Neuron (in vitro differentiated cells): ENCODE measurements around the gene MGAT3.
A peak's percentile ranks its signal among the peaks of the same experiment; 100 is the strongest.
"Not testable (repeated sequence)": the region's sequence is repeated elsewhere in the genome, so short reads cannot be mapped to it uniquely, and the experiment has no call there.

Source experiments
- H2AFZ ChIP-seq: one replicate; pipeline ENCODE4 v1.6.1; 2013; ENCODE audit warnings: low read depth, mild to moderate bottlenecking, inconsistent platforms, low read length, moderate library complexity
- H3K27me3 ChIP-seq: one replicate; pipeline ENCODE4 v1.6.1; 2013; ENCODE audit warnings: low read length; ENCODE audit not compliant: insufficient read depth
- H3K36me3 ChIP-seq: one replicate; pipeline ENCODE4 v1.6.1; 2013; ENCODE audit warnings: low read length; ENCODE audit not compliant: insufficient read depth
- H3K4me1 ChIP-seq: one replicate; pipeline ENCODE4 v1.6.1; 2013; ENCODE audit warnings: low read length; ENCODE audit not compliant: insufficient read depth
- H3K4me3 ChIP-seq: 2 replicates; pipeline ENCODE4 v1.5.1; 2013; ENCODE audit warnings: mild to moderate bottlenecking, low read length, moderate library complexity
- H3K9me3 ChIP-seq: one replicate; pipeline ENCODE4 v1.6.1; 2013; ENCODE audit warnings: low read length

Gene MGAT3

GRCh38 chr22:39512026-39512425 is 55.2 kb downstream of the MGAT3 start:
- Histone ChIP-seq H3K4me1 (no peaks in the 10 kb centered on the region), H3K4me3 (no peak overlapping the region), H3K9me3 (no peaks in the 10 kb centered on the region), H3K36me3 (peaks cover 75% of the 10 kb centered on the region), H2AFZ (no peak overlapping the region), H3K27me3 (no peaks in the 10 kb centered on the region)

- peaks cover 5% of the 10 kb centered on the region for H3K4me1 ChIP-seq
- H3K9me3 ChIP-seq = no peaks in the 10 kb centered on the region
- H2AFZ ChIP-seq = no peak overlapping the region
- no peak overlapping the region for H3K4me3 ChIP-seq
- H3K36me3 ChIP-seq = peaks cover 68% of the 10 kb centered on the region
- no peaks in the 10 kb centered on the region for H3K27me3 ChIP-seq
These were observed 57.0 kb downstream of the MGAT3 start for GRCh38 chr22:39513791-39514190.

- Histone ChIP-seq H3K4me3 (no peak overlapping the region), H3K36me3 (peaks cover 62% of the 10 kb centered on the region), H3K9me3 (no peaks in the 10 kb centered on the region), H3K4me1 (peaks cover 11% of the 10 kb centered on the region), H3K27me3 (no peaks in the 10 kb centered on the region), H2AFZ (no peak overlapping the region)
These were observed 57.7 kb downstream of the MGAT3 start for GRCh38 chr22:39514373-39514973.

DNA sequence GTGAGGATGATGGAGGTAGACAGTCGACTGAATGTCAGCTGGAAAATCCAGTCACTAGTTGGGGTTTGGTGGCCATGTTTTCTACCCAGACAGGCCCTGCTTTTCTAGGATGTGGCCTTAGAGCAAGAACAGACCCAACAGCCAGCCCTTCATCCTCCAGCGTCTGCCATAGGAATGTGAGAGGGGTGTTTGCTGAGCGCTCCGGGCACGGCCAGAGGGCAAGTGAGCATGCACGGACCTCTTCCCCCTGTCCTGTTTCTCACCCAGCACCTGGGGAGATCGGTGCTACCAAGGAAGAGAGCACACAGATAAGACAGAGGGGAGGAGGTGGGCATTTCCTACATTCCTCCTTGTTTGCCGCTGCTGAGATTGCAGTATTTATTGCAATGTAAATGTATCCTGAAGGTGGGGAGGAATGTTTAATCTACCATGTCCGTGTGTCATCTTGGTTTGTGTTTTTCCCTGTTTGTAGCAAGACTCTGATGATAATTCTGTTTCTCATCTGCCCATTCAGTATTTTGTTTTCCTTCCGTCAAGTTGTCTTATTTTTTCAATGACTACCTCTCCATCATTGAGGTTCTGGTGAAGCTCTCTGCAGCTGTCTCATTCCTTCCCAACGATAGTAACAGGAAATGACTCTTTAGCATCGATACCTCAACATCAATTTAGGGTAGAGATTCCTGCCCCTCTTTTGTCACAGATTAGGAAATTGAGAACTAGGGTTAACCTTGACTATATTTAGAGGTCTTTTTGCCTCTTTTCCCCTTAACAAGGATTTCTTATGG is 58.6 kb downstream of the MGAT3 start:
- H3K9me3 ChIP-seq = no peaks in the 10 kb centered on the region
- no peaks in the 10 kb centered on the region for H3K27me3 ChIP-seq
- H3K36me3 ChIP-seq = peaks cover 56% of the 10 kb centered on the region
- H3K4me3 ChIP-seq = no peak overlapping the region
- H2AFZ ChIP-seq = no peak overlapping the region
- H3K4me1 ChIP-seq = peaks cover 11% of the 10 kb centered on the region

GRCh38 chr22:39517470-39517869 is 60.7 kb downstream of the MGAT3 start:
- no peak overlapping the region for H2AFZ ChIP-seq
- H3K36me3 ChIP-seq = peaks cover 50% of the 10 kb centered on the region
- H3K27me3 ChIP-seq = no peaks in the 10 kb centered on the region
- no peaks in the 10 kb centered on the region for H3K9me3 ChIP-seq
- H3K4me3 ChIP-seq = no peak overlapping the region
- H3K4me1 ChIP-seq = peaks cover 21% of the 10 kb centered on the region

GRCh38 chr22:39518144-39518786 is 61.5 kb downstream of the MGAT3 start:
- no peaks in the 10 kb centered on the region for H3K27me3 ChIP-seq
- peaks cover 29% of the 10 kb centered on the region for H3K4me1 ChIP-seq
- no peaks in the 10 kb centered on the region for H3K9me3 ChIP-seq
- H3K4me3 ChIP-seq = peak overlapping the region; percentile 96
- H3K36me3 ChIP-seq = peaks cover 57% of the 10 kb centered on the region
- no peak overlapping the region for H2AFZ ChIP-seq

- peaks cover 30% of the 10 kb centered on the region for H3K4me1 ChIP-seq
- H3K27me3 ChIP-seq = no peaks in the 10 kb centered on the region
- H3K9me3 ChIP-seq = no peaks in the 10 kb centered on the region
- H3K36me3 ChIP-seq = peaks cover 53% of the 10 kb centered on the region
- peak overlapping the region; percentile 13 for H2AFZ ChIP-seq
- peak overlapping the region; percentile 96 for H3K4me3 ChIP-seq
These were observed 62.3 kb downstream of the MGAT3 start for GRCh38 chr22:39518996-39519680.

DNA sequence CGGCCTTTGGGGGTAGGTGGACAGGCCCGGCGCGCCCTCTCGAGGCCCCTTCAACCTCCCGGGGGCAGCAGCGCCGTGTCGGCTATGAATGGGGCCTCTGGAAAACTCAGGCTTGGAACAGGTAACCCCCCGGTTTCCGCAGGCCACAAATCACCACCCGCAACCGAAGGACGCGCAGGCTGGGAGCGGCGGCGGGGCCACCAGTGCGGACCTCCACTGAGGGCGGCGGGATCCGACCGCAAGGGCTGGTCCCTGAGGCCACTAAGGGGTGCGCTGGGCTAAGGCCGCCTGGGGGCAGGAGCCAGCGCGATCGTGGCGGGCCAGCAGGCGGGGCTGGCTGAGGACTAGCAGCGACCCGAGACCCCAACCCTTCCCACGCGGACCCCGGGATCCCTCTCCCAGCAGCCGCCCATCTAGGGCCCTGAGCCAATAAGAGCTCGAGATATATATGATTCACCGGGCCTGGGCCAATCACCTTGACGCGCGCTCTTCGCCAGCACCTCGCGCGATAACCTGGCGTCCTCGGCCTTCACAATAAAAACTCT is 62.9 kb downstream of the MGAT3 start:
- H3K9me3 ChIP-seq = no peaks in the 10 kb centered on the region
- peaks cover 52% of the 10 kb centered on the region for H3K36me3 ChIP-seq
- peak overlapping the region; percentile 60 for H2AFZ ChIP-seq
- no peaks in the 10 kb centered on the region for H3K27me3 ChIP-seq
- H3K4me3 ChIP-seq = peak overlapping the region; percentile 96
- H3K4me1 ChIP-seq = peaks cover 35% of the 10 kb centered on the region

DNA sequence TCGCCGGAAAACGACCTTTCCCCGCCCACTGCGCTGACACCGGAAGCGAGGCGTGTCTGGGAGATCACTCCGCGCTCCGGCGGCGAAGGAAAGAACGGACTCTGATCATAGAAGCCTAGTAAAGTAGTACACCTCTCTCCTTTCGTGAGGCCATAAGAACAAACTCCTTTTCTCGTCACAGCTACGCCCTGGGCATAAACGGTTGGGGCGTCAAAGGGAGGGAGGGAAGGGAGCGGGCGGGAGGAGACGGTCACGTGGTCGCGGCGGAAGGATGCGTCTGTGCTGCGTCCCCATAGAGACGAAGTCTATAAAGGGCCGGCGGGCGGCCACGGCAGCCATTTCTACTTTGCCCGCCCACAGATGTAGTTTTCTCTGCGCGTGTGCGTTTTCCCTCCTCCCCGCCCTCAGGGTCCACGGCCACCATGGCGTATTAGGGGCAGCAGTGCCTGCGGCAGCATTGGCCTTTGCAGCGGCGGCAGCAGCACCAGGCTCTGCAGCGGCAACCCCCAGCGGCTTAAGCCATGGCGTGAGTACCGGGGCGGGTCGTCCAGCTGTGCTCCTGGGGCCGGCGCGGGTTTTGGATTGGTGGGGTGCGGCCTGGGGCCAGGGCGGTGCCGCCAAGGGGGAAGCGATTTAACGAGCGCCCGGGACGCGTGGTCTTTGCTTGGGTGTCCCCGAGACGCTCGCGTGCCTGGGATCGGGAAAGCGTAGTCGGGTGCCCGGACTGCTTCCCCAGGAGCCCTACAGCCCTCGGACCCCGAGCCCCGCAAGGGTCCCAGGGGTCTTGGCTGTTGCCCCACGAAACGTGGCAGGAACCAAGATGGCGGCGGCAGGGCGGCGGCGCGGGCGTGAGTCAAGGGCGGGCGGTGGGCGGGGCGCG is 63.7 kb downstream of the MGAT3 start, which contains the start of gene ATF4:
TSS of gene ATF4 (plus strand) at position 337 of the 880 bp plus-strand sequence. CDS start 884 bp downstream, outside the sequence.
- H3K36me3 ChIP-seq = peaks cover 45% of the 10 kb centered on the region

GRCh38 chr22:39521106-39521885 is 64.5 kb downstream of the MGAT3 start:
- H3K27me3 ChIP-seq, H2AFZ ChIP-seq, H3K9me3 ChIP-seq: not testable (repeated sequence)
- H3K4me1 ChIP-seq = peaks cover 35% of the 10 kb centered on the region
- H3K36me3 ChIP-seq = peaks cover 38% of the 10 kb centered on the region
- H3K4me3 ChIP-seq = peak overlapping the region; percentile 96

More for the DNA sequence above, 63.7 kb downstream of the MGAT3 start, which contains the start of gene ATF4:
- H3K4me1 ChIP-seq = peaks cover 35% of the 10 kb centered on the region
- H3K27me3 ChIP-seq = no peaks in the 10 kb centered on the region
- peak within 1 kb of the TSS; percentile 60 for H2AFZ ChIP-seq
- no peaks in the 10 kb centered on the region for H3K9me3 ChIP-seq
- peak within 1 kb of the TSS; percentile 96 for H3K4me3 ChIP-seq

- Histone ChIP-seq H3K36me3 (peaks cover 35% of the 10 kb centered on the region), H3K4me3 (peak overlapping the region; percentile 96), H3K4me1 (peaks cover 35% of the 10 kb centered on the region)
- H3K9me3 ChIP-seq, H2AFZ ChIP-seq, H3K27me3 ChIP-seq: not testable (repeated sequence)
These were observed 65.3 kb downstream of the MGAT3 start for GRCh38 chr22:39522091-39522490.
